GM18505 (cell line): ENCODE data around the gene NR5A1.

Experiments
- ATAC-seq: cut with Tn5 transposase; IDR thresholded peaks from one replicate; pipeline ENCODE4 v1.9.1; 2021; ENCODE audit not compliant: unreplicated experiment
- POLR2A ChIP-seq: IDR thresholded peaks from 4 replicates; pipeline ENCODE4 v1.6.1; 2011; ENCODE audit warnings: borderline replicate concordance; ENCODE audit not compliant: insufficient read depth, insufficient read length; ENCODE audit errors: extremely low read depth

The NR5A1 gene

GRCh38 chr9:124474151-124474550 is 33.0 kb downstream of the NR5A1 start:
- ATAC-seq = no peak
- TF ChIP-seq POLR2A = no peak

- ATAC-seq = no peak
- TF ChIP-seq POLR2A = no peak
Measured at GRCh38 chr9:124473310-124473709, 33.9 kb downstream of the NR5A1 start.

- no peak for ATAC-seq
- TF ChIP-seq POLR2A = no peak
Measured at GRCh38 chr9:124472770-124473169, 34.4 kb downstream of the NR5A1 start.

GRCh38 chr9:124471761-124472160 is 35.4 kb downstream of the NR5A1 start:
- no peak for ATAC-seq
- TF ChIP-seq POLR2A = no peak

- no peak for ATAC-seq
- no peak for TF ChIP-seq POLR2A
Measured at GRCh38 chr9:124470726-124471125, 36.5 kb downstream of the NR5A1 start.

- ATAC-seq = no peak
Measured at GRCh38 chr9:124470306-124470705, 36.9 kb downstream of the NR5A1 start.

GRCh38 chr9:124469011-124469832 is 38.0 kb downstream of the NR5A1 start:
- no peak for ATAC-seq
- no peak for TF ChIP-seq POLR2A

More at GRCh38 chr9:124470306-124470705, 36.9 kb downstream of the NR5A1 start:
- no peak for TF ChIP-seq POLR2A

GRCh38 chr9:124468061-124468740 is 39.0 kb downstream of the NR5A1 start:
- no peak for ATAC-seq
- TF ChIP-seq POLR2A = no peak

GRCh38 chr9:124467410-124468060 is 39.7 kb downstream of the NR5A1 start:
- no peak for ATAC-seq
- TF ChIP-seq POLR2A = no peak

GRCh38 chr9:124465736-124466135 is 41.5 kb downstream of the NR5A1 start:
- TF ChIP-seq POLR2A = no peak
- no peak for ATAC-seq

- ATAC-seq = no peak
- no peak for TF ChIP-seq POLR2A
Measured at GRCh38 chr9:124462739-124463138, 44.5 kb downstream of the NR5A1 start.

- TF ChIP-seq POLR2A = no peak
- no peak for ATAC-seq
Measured at GRCh38 chr9:124458441-124458840, 48.8 kb downstream of the NR5A1 start.

- TF ChIP-seq POLR2A = no peak
- no peak for ATAC-seq
Measured at GRCh38 chr9:124457887-124458431, 49.2 kb downstream of the NR5A1 start.
